Cardiac fibroblast (primary cell): ENCODE measurements around the gene AXIN2.

Experiments used
- DNase-seq, 2 donors: peaks; one replicate each; pipeline versions ENCODE4 v3.0.0 to v3.0.0-alpha.2; 2010; ENCODE audit warnings: low read depth in 2 of 2
- H3K4me3 ChIP-seq, 2 donors: replicated peaks in 1 of 2; 1 replicate in 1 of 2; 2 replicates in 1 of 2; pipeline ENCODE4 v1.5.1; 2011; ENCODE audit warnings: low read depth in 2 of 2, low read length in 2 of 2, mild to moderate bottlenecking in 2 of 2, moderate library complexity in 1 of 2
- CTCF ChIP-seq: IDR thresholded peaks from one replicate; pipeline ENCODE4 v1.5.1; 2011; ENCODE audit warnings: low read depth, mild to moderate bottlenecking, low read length, inconsistent platforms

AXIN2 gene

GRCh38 chr17:65536573-65537342, 24.7 kb downstream of the AXIN2 start:
- no peak for TF ChIP-seq CTCF
- H3K4me3 ChIP-seq = no peak overlapping the region
- DNase-seq = no peak

DNA sequence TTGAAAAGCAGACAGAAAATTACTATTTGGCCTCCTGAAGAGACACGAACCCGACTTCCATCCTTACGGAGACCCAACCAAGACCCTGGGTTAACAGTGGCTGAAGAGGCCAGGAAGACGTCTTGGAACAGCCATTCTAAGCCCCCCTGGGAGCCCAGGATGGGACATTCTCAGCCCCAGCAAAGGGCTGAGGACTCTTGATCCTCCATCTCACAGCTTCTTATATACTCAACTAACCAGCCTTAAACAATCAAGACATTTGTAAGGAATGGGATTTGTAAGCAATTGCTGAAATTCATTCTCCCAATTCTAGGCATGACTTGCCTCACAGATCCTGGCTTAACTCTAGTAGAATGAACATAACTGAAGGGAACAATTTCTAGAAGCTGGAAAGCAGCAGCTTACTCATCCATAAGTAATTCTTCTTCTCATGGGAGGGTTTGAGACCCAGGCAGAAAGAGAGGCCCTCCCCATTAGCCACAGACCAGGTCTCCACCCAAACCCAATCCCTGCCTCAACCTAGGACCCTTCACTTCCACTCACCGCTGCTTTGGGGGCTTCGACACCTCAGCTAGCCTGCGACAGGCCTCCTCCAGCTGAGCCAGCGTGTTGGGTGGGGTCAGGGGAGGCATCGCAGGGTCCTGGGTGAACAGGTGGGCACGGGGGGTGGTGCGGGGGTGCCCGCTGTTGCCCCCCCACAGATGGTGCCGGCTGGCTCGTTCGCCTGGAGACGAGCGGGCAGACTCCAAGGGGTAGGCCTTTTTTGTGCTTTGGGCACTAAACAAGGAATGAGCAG, 25.5 kb downstream of the AXIN2 start:
- no peak overlapping the region for H3K4me3 ChIP-seq
- no peak for DNase-seq
- TF ChIP-seq CTCF = no peak

GRCh38 chr17:65533852-65534457, 27.5 kb downstream of the AXIN2 start:
- DNase-seq = no peak
- TF ChIP-seq CTCF = no peak
- H3K4me3 ChIP-seq = no peak overlapping the region

- no peak overlapping the region for H3K4me3 ChIP-seq
- no peak for DNase-seq
- TF ChIP-seq CTCF = no peak
These were observed 28.2 kb downstream of the AXIN2 start for GRCh38 chr17:65533056-65533745.

DNA sequence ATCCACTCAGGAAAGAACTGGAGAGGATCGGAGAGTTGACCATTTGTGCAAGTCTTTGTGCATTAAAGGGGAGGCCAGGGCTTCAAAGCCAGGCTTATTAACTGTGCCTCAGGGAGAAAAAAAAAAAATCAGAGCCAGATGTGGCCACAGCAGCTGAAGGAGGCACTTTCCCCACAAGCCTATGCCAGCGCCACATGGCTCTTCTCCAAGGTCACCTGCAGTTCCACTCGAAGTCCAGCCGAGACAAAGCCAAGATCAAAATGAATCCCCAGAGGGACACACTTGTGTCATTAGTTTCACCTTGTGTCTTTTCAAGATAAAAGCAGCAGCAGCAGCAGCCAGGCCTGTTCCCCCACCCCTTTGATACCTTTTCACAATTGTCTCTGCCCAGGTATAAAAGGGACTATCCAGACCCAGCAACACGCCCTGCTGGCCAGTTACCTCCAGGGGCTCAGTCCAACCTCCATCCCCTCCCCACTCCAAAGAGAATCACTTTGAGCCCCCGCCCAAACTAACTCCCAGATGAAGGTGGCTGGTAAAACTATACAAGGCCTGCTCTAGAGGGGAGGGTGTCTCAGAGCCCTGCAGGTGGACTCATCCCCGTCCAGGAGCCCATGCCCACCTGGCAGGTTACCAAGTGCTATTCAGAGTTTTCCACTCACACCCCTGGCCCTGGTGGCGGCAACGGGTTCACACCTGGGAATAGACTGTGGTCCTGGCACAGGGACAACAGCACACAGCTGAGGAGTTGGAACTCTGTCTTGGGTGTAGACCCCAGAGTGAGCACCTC, 29.2 kb downstream of the AXIN2 start:
- TF ChIP-seq CTCF = no peak
- DNase-seq = no peak
- H3K4me3 ChIP-seq = no peak overlapping the region
